Stomach (tissue), 4 donors: ENCODE data around the gene FERMT3.

Source experiments
- CTCF ChIP-seq, 7 experiments: fragments of 450-650 bp in 4 of 7; fragments of 200-600 bp in 3 of 7; sonication (generic) in 3 of 7; IDR thresholded peaks; one replicate each; pipeline ENCODE4 v1.5.1; 2016 to 2019; ENCODE audit warnings: antibody characterized with exemption in 7 of 7, control low read depth in 2 of 7, mild to moderate bottlenecking in 1 of 7
- POLR2A ChIP-seq, 4 donors: fragments of 450-650 bp; IDR thresholded peaks; one replicate each; pipeline ENCODE4 v1.6.1; 2016; ENCODE audit warnings: antibody characterized with exemption in 4 of 4, control low read depth in 2 of 4, mild to moderate bottlenecking in 1 of 4, moderate library complexity in 1 of 4

GRCh38 chr11:64234647-64235379 is 28.3 kb downstream of the FERMT3 start:
- TF ChIP-seq CTCF (IDR thresholded peaks at IDR 0.05) (no peak), POLR2A (IDR thresholded peaks at IDR 0.05) (no peak)
